GM18519 (cell line): ENCODE measurements around the gene SLC15A4.
"Not testable (repeated sequence)": the region's sequence is repeated elsewhere in the genome, so short reads cannot be mapped to it uniquely, and the experiment has no call there.

ENCODE experiments used
- ATAC-seq: cut with Tn5 transposase; IDR thresholded peaks from one replicate; pipeline ENCODE4 v1.9.1; 2021; ENCODE audit warnings: mild to moderate bottlenecking, moderate library complexity; ENCODE audit not compliant: unreplicated experiment, low FRiP score

The SLC15A4 gene

DNA sequence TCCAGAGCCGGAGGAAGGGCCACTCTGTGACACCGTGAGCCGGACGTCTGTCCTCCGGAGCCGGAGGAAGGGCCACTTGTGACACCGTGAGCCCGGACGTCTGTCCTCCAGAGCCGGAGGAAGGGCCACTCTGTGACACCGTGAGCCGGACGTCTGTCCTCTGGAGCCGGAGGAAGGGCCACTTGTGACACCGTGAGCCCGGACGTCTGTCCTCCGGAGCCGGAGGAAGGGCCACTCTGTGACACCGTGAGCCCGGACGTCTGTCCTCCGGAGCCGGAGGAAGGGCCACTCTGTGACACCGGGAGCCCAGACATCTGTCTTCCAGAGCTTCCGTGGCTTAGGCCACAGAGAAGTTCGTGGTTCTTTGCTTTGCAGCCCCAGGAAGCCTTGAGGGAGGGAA, 22.9 kb upstream of the SLC15A4 start:
- not testable (repeated sequence) for ATAC-seq

DNA sequence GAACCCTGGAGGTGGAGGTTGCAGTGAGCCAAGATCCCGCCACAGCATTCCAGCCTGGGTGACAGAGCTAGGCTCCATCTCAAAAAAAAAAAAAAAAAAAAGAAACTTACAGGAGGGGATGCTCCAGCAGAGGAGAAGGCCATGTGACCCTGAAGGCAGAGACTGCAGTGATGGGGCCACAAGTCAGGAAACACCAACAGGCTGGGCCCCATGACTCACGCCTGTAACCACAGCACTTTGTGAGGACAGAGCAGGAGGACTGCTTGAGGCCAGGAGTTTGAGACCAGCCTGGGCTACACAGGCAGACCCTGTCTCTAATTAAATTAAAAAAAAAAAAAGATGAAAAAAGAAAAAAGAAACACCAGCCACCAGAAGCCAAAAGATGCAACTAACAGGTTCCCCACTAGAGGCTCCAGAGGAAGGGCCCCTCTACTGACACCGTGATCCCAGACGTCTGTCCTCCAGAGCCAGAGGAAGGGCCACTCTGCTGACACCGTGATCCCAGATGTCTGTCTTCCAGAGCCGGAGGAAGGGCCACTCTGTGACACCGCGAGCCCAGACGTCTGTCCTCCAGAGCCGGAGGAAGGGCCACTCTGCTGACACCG, 20.4 kb upstream of the SLC15A4 start:
- no peak for ATAC-seq

DNA sequence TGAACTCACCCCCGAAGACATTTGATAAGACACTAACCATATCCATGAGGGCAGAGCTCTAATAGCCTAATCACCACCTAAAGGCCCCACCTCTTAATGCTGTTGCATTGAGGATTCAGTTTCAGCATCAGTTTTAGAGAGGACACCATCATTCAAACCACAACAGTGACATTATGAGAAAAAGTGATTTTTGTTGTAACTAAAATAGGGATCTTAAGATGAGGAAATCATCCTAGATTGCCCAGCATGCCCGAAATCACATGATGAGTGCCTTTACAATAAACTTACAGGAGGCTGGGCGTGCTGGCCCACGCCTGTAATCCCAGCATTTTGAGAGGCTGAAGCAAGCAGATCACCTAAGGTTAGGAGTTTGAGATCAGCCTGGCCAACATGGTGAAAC, 19.8 kb upstream of the SLC15A4 start:
- no peak for ATAC-seq

DNA sequence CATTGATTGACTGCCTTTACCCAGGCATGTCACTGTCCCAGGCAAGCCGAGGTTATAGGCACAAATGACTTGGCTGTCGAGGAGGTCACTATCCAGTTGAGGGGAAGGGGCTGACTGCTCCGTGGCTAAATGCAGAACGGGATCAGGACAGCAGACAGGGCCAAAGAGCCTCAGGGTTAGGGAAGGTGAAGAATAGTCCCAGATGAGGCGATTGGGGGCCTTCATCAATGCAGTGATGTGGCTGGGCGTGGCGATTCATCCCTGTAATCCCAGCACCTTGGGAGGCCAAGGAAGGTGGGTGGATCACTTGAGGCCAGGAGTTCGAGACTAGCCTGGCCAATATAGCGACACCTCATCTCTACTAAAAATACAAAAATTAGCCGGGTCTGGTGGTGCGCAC, 18.8 kb upstream of the SLC15A4 start:
- no peak for ATAC-seq

DNA sequence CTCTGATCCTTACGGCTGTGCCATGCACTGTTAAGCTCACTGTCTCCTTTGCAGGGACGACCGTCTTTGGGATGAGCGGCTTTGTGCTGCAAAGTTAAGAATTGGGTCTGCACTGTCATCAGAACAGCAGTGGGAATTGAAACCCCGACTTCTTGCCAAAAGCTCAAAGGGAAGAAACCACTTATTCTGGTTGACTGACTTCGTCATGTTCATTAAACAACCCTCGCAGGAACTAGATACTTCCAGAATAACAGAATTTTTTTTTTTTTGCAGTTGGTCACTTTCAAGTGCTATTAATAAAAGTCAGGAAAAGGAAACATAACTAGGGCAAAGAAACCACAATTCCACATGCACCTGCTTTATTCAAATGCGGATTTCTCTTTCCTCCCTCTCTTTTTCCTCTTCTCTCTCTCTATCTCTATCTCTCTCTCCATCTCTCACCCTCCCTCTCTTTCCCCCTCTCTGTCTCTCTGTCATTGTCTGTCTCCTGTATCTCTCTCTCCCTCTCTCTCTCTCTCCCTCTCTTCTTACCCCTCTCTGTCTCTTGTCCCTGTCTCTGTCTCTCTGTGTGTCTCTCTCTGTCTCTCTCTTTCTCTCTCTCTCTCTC, 17.2 kb upstream of the SLC15A4 start:
- peak; percentile 77 for ATAC-seq

DNA sequence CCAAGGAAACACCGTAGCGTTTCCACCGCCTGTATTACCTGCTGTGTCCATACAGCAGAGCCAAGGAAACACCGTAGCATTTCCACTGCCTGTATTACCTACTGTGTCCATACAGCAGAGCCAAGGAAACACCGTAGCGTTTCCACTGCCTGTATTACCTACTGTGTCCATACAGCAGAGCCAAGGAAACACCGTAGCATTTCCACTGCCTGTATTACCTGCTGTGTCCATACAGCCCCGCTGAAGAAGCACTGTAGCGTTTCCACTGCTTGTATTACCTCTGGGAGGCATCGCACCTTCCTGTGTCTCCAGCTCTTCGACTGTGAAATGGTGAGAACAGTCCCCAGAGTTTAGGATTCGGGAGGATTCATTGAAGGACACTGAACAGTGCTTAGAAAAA, 16.1 kb upstream of the SLC15A4 start:
- ATAC-seq, result not testable (repeated sequence)

DNA sequence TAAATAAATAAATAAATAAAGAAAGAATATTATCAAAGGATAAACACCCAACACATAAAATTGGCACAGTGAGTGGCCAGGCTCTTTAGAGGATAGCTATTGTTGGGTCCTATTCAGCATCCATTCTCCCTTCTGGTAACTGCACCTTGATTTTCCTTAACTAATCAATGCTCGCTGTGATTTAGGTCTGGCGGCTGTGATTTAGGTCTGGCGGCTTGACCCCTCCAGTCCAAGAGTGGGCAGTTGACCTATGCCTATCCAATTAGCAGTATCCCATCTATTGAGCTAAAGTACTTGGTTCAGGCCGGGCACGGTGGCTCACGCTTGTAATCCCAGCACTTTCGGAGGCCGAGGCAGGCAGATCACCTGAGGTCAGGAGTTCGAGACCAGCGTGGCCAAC, 9.7 kb upstream of the SLC15A4 start:
- no peak for ATAC-seq

DNA sequence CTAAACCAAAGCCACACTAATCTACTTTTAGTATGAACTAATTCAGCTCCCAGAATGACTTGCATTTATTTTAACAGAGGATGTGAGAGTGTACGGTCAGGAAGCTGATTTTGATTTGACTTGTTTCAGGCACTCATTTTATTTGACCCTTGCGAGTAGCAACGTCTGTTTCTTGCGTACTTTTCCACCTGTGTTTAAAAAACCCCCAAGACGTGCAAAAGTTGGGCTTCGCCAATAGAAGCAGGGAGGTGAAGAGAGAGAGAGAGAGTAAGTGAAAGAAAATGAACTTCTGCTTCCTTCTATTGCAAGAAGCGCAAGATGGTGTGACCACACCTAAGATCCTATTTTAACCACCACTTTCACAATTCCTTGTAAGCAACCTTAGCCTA, 6.7 kb upstream of the SLC15A4 start:
- peak; percentile 46 for ATAC-seq

DNA sequence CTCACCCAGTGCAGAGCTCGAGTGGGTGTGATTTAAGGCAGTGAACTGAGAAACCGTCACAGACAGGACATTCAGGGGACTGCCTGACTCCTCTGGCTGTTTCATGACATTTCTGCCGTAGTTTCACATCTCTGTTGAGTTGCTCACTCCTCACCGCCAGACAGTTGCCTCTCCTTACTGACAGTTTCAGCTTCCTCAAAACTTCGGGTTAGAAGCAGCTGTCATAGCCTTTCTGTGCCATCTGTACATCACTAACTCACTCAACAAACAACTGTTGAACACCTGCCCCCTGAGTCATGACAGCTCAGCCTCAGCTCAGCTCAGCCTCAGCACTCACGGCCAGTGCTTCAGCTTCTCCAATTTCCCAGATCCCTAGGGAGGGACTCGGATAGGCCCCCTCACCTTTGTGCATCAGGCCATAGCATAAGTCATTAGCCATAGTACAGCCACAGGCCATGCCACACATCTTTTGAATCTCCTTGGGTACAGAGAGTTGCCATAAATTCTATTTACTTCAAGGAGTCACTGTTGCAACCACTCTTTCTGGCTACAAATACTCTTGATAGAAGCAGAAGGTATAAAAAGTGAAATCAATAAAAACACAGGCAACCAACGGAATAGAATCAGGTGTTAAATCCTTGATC, 6.2 kb upstream of the SLC15A4 start:
- peak; percentile 84 for ATAC-seq

DNA sequence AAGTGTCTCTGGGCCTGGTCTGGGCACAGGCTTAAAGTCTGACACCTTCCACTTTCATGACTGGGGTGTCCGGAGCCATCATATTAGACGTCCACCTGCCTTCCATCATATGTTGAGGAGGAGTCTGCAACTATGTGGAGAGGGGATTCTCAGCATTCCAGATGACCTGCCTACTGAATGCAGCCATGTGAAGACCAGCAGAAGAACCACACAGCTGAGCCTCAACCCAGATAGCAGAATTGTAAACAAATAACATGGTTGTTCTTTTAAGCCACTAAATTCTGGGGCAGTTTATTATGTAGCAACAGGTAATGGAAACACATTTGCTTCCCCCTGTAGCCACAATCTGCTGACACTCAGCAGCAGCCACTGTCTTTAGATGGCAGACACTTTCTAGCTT, 4.0 kb upstream of the SLC15A4 start:
- ATAC-seq, result no peak

DNA sequence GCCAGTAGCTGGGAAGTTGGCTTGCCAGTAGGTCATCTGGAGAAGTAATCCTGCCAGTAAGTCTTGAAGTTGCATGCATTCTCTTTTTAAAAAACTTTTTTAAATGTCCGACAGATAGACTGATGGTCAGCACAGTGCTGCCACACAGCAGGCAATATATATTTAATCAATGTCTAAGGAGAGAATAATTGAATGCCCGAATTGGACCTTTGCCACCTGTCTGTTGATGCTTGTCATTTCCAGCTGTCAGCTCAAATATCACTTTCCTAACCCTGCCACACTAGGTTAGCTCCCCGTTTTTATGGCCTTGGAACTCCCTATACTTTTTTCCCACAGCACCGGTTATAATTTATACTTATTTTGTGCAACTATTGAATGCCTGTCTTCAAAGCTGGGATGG, 2.1 kb upstream of the SLC15A4 start:
- ATAC-seq, result no peak

DNA sequence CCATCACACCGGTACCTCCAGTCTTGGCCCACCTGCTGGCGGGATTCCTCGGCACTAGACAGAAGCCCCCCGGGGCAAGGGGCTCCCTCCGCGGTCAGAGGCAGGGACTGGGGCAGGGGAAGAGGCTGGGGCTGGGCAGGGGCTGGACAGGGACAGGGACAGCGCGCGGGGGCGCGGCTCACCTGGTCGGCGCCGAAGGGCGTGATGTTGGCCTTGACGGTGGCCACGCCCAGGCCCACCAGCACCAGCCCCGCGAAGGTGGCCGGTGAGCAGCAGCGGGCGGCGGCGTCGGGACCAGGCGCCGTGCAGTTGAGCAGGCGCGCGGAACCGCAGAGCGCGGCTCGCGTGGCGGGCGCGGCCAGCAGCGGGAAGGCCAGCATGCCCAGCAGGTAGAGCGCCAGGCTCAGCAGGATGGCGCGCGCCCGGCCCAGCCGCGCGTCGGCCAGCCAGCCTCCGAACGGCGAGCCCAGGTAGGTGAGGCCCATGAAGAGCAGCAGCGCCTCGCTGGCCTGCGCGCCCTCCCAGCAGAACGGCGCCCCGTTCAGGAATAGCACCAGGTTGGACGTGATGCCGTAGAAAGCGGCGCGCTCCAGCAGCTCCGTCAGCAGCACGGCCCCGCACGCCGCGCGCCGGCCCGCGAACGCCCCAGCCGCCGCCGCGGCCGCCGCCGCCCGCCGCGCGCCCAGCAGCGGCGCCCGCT, 392 bp downstream of the SLC15A4 start:
- peak; percentile 4 for ATAC-seq

DNA sequence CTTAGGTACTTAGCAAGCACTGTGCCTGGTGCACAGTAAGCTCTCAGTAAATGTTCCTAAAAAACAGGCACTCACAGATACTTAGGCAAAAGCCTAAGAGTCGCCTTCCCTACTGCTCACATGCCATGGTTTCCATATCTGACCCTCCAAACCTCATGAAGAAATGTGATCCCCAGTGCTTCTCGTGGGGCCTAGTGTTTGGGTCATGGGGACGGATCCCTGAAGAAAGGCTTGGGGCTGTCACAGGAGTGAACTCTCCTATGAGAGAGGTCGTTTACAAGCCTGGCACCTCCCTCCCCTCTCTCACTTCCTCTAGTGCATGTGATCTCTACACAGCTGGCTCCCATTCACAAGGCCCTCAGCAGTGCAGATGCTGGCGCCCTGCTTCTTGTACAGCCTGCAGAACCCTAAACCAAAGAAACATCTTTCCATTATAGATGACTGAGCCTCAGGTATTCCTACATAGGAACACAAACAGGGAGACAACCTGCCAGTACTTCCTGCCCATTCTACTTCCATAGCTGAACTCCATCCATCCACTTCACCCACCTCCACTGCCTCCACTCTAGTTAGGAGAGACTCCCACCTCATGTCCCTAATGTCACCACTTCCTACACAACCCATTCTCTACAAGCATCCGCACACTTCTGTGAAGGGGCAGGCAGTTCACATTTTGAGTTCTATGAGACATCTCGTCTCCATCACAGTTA, 2.9 kb downstream of the SLC15A4 start:
- peak; percentile 43 for ATAC-seq

DNA sequence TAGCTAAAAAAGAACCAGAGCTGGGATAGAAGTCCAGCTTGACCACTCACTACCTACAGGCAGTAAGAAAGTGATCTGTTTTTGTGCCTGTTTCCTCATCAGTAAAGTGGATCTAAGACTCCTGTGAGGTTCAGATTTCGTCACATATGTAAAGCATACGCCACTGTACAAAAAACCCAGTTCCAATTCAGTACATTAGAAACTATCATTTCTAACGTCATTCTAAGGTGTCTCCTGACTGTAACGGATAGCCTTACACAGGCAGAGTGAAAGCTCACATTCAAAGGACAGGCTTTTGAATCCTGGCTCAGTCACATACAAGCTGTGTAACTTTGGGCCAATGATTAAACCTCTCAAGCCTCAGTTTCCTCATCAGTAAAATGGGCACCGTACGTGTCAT, 3.5 kb downstream of the SLC15A4 start:
- no peak for ATAC-seq

DNA sequence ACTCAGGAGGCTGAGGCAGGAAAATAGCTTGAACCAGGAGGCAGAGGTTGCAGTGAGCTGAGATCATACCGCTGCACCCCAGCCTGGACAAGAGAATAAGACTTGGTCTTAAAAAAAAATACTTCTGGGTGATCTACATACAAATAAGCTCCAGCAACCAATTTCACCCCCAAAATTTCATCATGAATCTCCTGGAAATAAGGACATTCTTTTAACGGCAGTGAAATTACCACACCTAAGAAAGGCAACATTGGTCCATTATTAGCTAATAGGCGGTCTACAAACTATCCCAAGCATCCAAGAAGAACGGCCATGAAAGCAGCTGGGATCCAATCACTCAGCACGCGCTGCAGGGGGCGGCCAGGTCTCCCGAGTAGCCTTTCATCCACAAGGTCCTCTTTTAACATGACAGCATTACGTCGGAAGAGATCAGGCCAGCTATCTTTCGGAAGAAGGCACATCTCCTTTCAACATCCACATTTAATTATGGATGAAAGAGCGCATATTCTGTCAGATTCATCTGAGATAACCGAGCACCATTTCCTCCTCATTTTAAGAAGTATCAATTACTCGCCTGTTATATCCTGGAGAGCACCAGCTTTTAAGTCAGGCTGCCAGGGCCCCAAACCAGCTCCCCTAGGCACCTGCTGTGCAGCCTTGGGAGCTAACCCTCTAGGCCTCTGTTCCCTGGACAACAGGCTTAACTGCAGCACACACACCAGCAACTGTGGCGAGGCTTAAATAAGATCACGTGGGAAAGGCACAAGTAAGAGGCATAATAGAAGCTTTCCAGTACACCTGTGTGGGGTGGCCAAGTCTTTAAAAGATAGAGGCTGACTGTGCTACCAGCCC, 4.2 kb downstream of the SLC15A4 start:
- ATAC-seq, result no peak

DNA sequence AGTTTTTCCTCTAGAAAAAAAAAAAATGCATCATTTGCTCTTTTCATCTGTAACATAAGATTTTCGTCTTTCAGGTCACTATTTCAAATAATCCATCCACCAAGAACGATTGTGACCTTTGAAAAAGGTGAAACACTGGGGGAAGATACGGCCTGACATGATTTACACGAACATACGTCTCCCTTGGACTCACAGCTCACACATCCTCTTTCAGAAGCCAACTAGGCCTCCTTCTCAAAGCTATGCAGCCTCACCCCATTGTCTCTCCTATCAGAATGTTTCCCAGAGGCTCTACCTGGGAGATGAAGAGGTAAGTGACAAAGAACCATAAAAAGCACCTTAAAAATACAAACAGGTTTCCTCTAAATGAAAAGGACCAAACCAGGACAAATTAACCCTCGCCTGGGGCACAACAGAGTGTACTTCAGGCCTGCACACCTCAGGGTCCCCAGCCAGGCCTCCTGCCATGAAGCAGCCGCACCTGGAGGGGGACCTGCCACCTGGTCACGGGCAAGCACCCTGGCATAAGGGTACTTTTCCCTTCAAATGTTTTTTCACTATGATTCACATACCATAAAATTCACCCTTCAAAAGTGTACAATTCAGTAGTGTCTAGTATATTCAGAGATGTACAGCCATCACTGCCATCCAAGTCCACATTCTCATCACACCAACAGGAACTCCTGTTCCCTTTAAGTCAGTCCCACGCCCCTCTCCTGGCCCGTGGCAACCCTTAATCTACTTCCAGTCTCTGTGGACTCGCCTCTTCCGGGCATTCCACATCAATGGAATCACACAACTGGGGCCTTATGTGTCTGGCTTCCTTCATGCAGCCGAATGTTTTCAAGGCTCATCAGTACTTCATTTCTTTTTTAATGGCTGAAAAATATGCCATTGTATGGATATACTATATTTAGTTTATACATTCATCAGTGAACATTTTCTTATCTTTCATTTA, 5.4 kb downstream of the SLC15A4 start:
- ATAC-seq, result peak; percentile 25

DNA sequence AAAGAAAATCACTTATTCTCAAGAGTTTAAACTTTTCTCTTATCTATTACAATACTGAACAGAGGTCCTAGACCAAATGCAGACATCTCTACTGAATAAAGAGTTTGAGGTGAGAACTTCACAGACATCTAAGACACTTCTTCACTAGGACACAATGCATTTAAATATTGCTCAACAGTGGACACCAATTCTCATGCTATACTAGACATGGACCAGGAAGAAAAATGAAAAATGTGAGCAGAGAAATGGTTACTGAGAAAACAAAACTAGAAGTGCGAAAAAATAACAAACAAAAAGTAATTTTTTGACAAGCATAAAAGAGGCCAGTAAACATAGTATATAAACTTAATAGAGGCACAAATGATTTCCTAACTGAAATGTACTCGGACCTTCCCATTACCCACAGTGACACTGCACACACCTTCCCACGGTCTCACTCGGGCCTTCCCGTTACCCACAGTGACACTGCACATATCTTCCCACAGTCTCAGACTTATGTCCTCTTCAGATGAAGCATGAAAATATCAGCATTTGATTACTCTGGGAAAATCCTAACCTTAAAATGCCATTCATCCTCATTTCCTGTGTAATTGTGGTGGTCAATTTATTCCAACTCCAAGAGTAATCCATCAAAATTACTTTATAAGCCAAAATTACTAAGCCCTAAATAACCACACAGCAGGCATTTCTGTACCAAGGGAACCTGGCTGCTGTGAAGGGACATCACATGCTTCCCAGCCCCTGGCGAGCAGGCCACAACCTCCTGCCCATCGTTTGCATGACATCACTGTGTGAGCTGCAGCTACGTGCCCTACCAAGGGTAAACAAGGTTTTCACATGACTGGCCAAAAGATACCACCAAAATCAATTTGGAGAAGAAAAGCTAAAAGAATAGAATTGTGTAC, 6.4 kb downstream of the SLC15A4 start:
- peak; percentile 30 for ATAC-seq

DNA sequence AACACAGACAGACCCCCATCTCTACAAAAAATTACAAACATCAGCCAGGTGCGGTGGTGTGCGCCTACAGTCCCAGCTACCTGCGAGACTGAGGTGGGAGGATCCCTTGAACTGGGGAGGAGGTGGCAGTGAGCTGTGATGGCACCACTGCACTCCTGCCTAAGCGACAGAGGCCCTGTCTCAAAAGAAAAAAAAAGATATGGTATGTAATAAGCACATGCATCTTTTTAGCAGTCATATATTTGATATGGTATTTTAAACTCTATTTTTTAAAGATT, 7.2 kb downstream of the SLC15A4 start:
- no peak for ATAC-seq
